Measurements from ENCODE around the gene SPSB4.
A peak's percentile ranks its signal among the peaks of the same experiment; 100 is the strongest.

Gene SPSB4

DNA sequence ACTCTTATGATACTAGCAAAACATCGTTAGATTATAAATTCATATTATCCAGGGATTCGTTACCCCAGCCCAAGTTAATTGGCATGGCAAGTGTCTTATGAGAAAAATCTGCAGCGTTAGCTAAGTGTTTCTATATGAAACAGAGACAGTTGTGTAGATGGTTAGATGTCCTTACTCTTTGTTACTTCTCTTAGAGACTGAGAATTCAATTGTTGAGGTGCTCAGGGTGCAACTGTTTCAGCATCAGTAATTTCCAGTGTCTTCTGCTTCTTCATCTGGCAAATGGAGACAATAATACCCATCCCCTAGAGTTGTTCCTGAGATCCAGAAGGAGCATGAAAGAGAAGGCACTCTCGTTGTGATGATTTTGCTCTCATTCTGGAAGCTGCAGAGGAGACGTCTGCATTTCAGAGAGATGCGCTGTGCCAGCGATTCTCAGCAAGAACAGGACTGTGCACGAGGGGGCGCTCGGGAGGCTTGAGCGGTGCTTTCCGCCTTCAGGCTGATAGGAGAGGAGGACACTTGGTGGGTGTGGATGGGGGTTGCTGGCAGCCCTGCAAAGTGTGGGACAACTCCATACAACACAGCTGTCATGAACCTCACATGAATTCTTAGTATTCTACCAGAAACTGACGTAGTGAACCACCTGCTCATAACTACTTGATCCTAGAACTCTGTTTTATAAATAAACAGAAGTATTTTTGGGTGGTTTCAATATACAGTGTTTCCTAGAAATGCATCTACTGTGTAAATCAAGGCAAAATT lies 39.7 kb upstream of the SPSB4 start:
- H3K27me3 ChIP-seq (ENCODE audit: low read length): no peaks in the 10 kb centered on the region
- H3K4me3 ChIP-seq (ENCODE audit: insufficient read depth, low read length, poor library complexity, severe bottlenecking): no peak overlapping the region
- H2AFZ ChIP-seq (ENCODE audit: low read depth, low read length, severe bottlenecking): no peak overlapping the region
- TF ChIP-seq EZH2phosphoT487 (conservative IDR thresholded peaks at IDR 0.05; ENCODE audit: low read length): no peak
- TF ChIP-seq, protein P1, sequence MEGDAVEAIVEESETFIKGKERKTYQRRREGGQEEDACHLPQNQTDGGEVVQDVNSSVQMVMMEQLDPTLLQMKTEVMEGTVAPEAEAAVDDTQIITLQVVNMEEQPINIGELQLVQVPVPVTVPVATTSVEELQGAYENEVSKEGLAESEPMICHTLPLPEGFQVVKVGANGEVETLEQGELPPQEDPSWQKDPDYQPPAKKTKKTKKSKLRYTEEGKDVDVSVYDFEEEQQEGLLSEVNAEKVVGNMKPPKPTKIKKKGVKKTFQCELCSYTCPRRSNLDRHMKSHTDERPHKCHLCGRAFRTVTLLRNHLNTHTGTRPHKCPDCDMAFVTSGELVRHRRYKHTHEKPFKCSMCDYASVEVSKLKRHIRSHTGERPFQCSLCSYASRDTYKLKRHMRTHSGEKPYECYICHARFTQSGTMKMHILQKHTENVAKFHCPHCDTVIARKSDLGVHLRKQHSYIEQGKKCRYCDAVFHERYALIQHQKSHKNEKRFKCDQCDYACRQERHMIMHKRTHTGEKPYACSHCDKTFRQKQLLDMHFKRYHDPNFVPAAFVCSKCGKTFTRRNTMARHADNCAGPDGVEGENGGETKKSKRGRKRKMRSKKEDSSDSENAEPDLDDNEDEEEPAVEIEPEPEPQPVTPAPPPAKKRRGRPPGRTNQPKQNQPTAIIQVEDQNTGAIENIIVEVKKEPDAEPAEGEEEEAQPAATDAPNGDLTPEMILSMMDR (IDR thresholded peaks at IDR 0.05; ENCODE audit: insufficient read depth, low read length, poor library complexity, severe bottlenecking): peak; percentile 64
- H3K9me3 ChIP-seq (ENCODE audit: insufficient read depth, low read length): no peaks in the 10 kb centered on the region
- no peak overlapping the region for H3K27ac ChIP-seq (ENCODE audit: low read depth, low read length)
- no peaks in the 10 kb centered on the region for H3K9me2 ChIP-seq (replicated peaks; ENCODE audit: insufficient read depth, low read length)
- no peaks in the 10 kb centered on the region for H3F3A ChIP-seq (ENCODE audit: insufficient read depth)
- H3K4me2 ChIP-seq (ENCODE audit: low read depth, low read length, poor library complexity, severe bottlenecking): no peak overlapping the region
- H3K36me3 ChIP-seq (ENCODE audit: low read length): no peaks in the 10 kb centered on the region
- H4K20me1 ChIP-seq (ENCODE audit: low read depth, low read length): no peaks in the 10 kb centered on the region
- no peaks in the 10 kb centered on the region for H3K79me2 ChIP-seq (ENCODE audit: insufficient read depth, low read length)
- H3K9ac ChIP-seq (ENCODE audit: low read length): no peak overlapping the region

DNA sequence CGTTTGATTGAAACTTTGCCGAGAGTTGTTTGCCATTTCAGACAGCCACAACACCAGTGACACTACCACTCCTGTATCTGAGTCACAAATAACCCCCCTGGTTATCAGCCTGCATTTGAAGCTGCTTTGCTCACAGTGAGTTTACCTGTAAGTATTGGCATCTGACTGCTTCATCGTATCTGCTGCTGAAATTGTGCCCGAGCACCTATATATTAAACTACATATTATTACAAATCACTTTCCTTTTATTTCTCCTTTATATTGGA lies 39.2 kb upstream of the SPSB4 start:
- Histone ChIP-seq H3K9me2 (replicated peaks; ENCODE audit: insufficient read depth, low read length) (no peaks in the 10 kb centered on the region), H3K79me2 (ENCODE audit: insufficient read depth, low read length) (no peaks in the 10 kb centered on the region), H3K36me3 (ENCODE audit: low read length) (no peaks in the 10 kb centered on the region), H4K20me1 (ENCODE audit: low read depth, low read length) (no peaks in the 10 kb centered on the region), H3K4me3 (ENCODE audit: insufficient read depth, low read length, poor library complexity, severe bottlenecking) (no peak overlapping the region), H3K27ac (ENCODE audit: low read depth, low read length) (no peak overlapping the region), H3K9me3 (ENCODE audit: insufficient read depth, low read length) (no peaks in the 10 kb centered on the region), H3K4me2 (ENCODE audit: low read depth, low read length, poor library complexity, severe bottlenecking) (no peak overlapping the region), H2AFZ (ENCODE audit: low read depth, low read length, severe bottlenecking) (no peak overlapping the region), H3K9ac (ENCODE audit: low read length) (no peak overlapping the region), H3F3A (ENCODE audit: insufficient read depth) (no peaks in the 10 kb centered on the region), H3K27me3 (ENCODE audit: low read length) (no peaks in the 10 kb centered on the region)
- TF ChIP-seq EZH2phosphoT487 (conservative IDR thresholded peaks at IDR 0.05; ENCODE audit: low read length): no peak
- TF ChIP-seq, protein P1 (IDR thresholded peaks at IDR 0.05; ENCODE audit: insufficient read depth, low read length, poor library complexity, severe bottlenecking): no peak

DNA sequence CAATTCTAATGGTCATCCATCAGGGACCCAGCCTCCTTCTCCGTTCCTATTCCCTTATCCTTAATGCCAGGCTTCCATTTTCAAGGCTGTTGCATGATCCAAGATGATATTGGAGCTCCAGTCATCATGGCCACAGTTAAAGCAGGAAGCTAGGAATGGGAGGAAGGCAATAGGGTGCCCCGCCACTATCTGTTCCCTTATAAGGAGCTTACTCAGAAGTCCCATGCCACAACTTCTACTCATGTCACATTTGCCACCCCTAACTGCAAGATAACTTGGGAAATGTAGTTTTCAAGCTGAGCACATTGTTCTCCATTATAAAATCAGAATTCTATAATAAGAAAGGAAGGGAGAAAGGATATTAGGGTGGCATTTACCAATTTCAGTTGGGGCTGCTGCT lies 38.6 kb upstream of the SPSB4 start:
- Histone ChIP-seq H3K27me3 (ENCODE audit: low read length) (no peaks in the 10 kb centered on the region), H3K79me2 (ENCODE audit: insufficient read depth, low read length) (no peaks in the 10 kb centered on the region)

More for the DNA sequence above, 38.6 kb upstream of the SPSB4 start:
- H3K36me3 ChIP-seq (ENCODE audit: low read length): no peaks in the 10 kb centered on the region
- no peaks in the 10 kb centered on the region for H4K20me1 ChIP-seq (ENCODE audit: low read depth, low read length)
- H3F3A ChIP-seq (ENCODE audit: insufficient read depth): no peaks in the 10 kb centered on the region
- no peak overlapping the region for H2AFZ ChIP-seq (ENCODE audit: low read depth, low read length, severe bottlenecking)
- no peaks in the 10 kb centered on the region for H3K9me2 ChIP-seq (replicated peaks; ENCODE audit: insufficient read depth, low read length)
- H3K27ac ChIP-seq (ENCODE audit: low read depth, low read length): no peak overlapping the region
- H3K4me2 ChIP-seq (ENCODE audit: low read depth, low read length, poor library complexity, severe bottlenecking): no peak overlapping the region
- H3K4me3 ChIP-seq (ENCODE audit: insufficient read depth, low read length, poor library complexity, severe bottlenecking): no peak overlapping the region
- H3K9ac ChIP-seq (ENCODE audit: low read length): no peak overlapping the region
- no peak for TF ChIP-seq EZH2phosphoT487 (conservative IDR thresholded peaks at IDR 0.05; ENCODE audit: low read length)
- TF ChIP-seq, protein P1 (IDR thresholded peaks at IDR 0.05; ENCODE audit: insufficient read depth, low read length, poor library complexity, severe bottlenecking): no peak
- no peaks in the 10 kb centered on the region for H3K9me3 ChIP-seq (ENCODE audit: insufficient read depth, low read length)
